Prostate gland (tissue), 2 donors: ENCODE data around the gene DNMT3L. TPM values are rescaled to one million over a fixed set of nuclear protein-coding genes. Genes with fewer than 3 reads are reported as not detected.

ENCODE experiments used
- DNase-seq: peaks from one replicate; pipeline ENCODE4 v3.0.0-alpha.2; 2019; ENCODE audit warnings: low spot score
- H3K27ac ChIP-seq, 2 donors: fragments of 200-600 bp; sonication (generic); 2 replicates each; pipeline ENCODE4 v1.5.1; 2017 to 2019
- H3K27me3 ChIP-seq: fragments of 200-600 bp; sonication (generic); replicated peaks from 2 replicates; pipeline ENCODE4 v1.5.1; 2019; ENCODE audit not compliant: insufficient read depth
- H3K36me3 ChIP-seq, 2 donors: fragments of 200-600 bp; sonication (generic); 1 replicate in 1 of 2; 2 replicates in 1 of 2; pipeline versions ENCODE4 v1.5.1 to v1.8.1; 2017 to 2019
- H3K4me1 ChIP-seq: fragments of 200-600 bp; sonication (generic); replicated peaks from 2 replicates; pipeline ENCODE4 v1.5.1; 2019
- H3K4me3 ChIP-seq, 2 donors: fragments of 200-600 bp; sonication (generic); 2 replicates each; pipeline ENCODE4 v1.5.1; 2017 to 2019
- H3K9me3 ChIP-seq: fragments of 200-600 bp; sonication (generic); 2 replicates; pipeline ENCODE4 v1.5.1; 2017
- CTCF ChIP-seq, 4 experiments: fragments of 200-600 bp in 2 of 4; fragments of 450-650 bp in 2 of 4; sonication (generic) in 2 of 4; IDR thresholded peaks; 1 replicate in 3 of 4; 2 replicates in 1 of 4; pipeline ENCODE4 v1.5.1; 2016 to 2019; ENCODE audit warnings: antibody characterized with exemption in 4 of 4, mild to moderate bottlenecking in 2 of 4, moderate library complexity in 2 of 4
- POLR2A ChIP-seq: fragments of 450-650 bp; IDR thresholded peaks from one replicate; pipeline ENCODE4 v1.6.1; 2016; ENCODE audit warnings: antibody characterized with exemption, mild to moderate bottlenecking
- POLR2AphosphoS5 ChIP-seq: sonication (generic); formaldehyde crosslinking; IDR thresholded peaks from one replicate; pipeline ENCODE4 v1.6.1; 2017; ENCODE audit warnings: antibody characterized with exemption
- WGBS: methylation state at CpG from one replicate; pipeline ENCODE4 v1.1.5; 2018; 5-methylcytosine and 5-hydroxymethylcytosine counted together
- intact Hi-C: fragments of 100-400 bp; cut with DNase I; formaldehyde crosslinking; loops from one replicate; pipeline ENCODE4 v1.14.2; 2022
- total RNA-seq, 2 donors: library from RNA; depleted of rRNA; stranded (reverse); fragments of >200 nt; gene quantifications; one replicate each; pipeline ENCODE4 v1.1.0, GENCODE V29; 2016

Gene DNMT3L
- total RNA-seq, 2 donors from 2014 or later, result not detected

DNA sequence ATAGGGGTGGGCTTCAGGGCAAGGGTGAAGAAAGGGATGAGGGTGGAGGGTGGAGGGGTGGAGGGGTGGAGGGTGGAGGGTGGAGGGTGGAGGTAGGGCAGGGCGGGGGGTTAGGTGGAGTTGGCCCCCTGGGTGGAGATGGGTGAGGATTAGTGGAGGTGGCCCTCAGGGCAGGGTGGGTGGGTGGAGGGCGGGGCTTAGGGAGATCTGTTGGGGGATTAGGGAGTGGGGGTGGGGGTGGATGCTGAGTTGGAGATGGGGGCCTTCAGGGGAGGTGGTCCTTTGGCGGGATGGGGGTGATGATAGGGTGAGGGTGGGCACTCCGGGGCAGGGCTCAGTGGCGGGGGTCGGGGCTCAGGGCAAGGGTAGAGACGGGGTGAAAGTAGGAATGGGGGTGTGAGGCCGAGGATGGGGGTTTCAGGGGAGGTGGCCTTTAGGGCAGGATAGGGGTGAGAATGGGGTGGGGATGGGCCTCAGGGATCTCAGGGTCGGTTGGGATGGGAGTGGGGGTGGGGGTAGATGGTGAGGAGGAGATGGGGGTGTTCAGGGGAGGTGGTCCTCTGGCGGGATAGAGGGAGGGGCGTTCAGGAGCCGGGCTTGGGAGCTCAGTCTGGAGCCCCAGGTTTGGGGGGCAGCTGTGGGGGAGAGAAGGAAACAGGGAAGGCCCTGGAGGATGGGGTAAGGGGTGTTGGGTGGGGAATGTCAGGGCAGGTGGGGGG lies 800 bp upstream of the DNMT3L start:
- intact Hi-C loops, result no loop called here
- WGBS, result 86% methylated on average over 12 of the region's 12 CpGs
- no peak for TF ChIP-seq CTCF (IDR thresholded peaks at IDR 0.05)
- TF ChIP-seq POLR2A, result no peak
- TF ChIP-seq POLR2AphosphoS5, result no peak

DNA sequence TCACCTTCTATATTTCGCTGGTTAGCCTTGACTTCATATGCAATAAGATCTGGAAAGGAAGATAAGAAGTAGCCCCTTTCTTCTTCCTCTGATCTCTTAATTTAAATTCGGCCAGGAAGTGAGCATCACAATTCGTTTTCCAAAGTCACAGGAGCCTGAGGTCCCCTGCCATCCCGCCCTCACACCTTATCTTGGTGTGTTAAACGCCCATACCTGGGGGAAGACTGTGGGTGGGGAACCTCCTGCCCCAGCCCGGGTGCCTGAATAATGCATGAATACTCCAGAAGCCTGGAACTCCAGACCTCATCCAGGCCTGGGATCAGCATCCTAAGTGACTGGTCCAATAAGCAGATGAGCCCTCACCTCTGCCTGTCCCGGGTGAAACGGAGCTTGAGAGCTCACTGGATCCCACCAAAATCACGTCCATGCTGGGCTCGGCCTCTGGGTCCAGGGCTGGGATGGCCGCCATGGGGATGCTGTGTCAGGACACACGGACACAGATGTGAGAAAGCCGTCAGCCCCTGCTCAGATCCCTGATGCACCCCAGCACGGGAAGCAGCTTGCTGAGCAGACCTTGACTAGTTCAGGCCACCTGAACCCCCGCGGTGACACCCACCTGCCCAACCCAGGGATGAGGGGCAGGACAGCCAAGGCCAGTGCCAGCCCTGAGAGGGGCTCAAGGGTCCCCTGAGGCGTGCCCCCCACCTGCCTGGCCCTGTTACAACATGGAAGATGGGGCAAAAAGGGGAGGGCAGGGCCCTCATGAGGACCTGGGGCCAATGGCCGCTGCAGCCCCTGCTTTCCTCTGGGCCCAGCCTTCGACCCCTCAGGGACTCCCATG lies 686 bp downstream of the DNMT3L start:
- TF ChIP-seq CTCF (IDR thresholded peaks at IDR 0.05) (no peak), POLR2AphosphoS5 (no peak), POLR2A (no peak)
- WGBS, result 81% methylated on average over 16 of the region's 19 CpGs
- no peak for DNase-seq
- Histone ChIP-seq H3K4me1 (no peaks in the 10 kb centered on the region), H3K36me3 (no peaks in the 10 kb centered on the region), H3K9me3 (no peaks in the 10 kb centered on the region), H3K27me3 (no peaks in the 10 kb centered on the region), H3K4me3 (no peak overlapping the region), H3K27ac (no peak overlapping the region)
- intact Hi-C loops, result no loop called here

More for the DNA sequence above, 800 bp upstream of the DNMT3L start:
- H3K4me3 ChIP-seq, result no peak overlapping the region
- no peak overlapping the region for H3K27ac ChIP-seq
- H3K36me3 ChIP-seq, result no peaks in the 10 kb centered on the region
- H3K9me3 ChIP-seq, result no peaks in the 10 kb centered on the region
- no peak for DNase-seq
- H3K27me3 ChIP-seq, result no peaks in the 10 kb centered on the region
- no peaks in the 10 kb centered on the region for H3K4me1 ChIP-seq

DNA sequence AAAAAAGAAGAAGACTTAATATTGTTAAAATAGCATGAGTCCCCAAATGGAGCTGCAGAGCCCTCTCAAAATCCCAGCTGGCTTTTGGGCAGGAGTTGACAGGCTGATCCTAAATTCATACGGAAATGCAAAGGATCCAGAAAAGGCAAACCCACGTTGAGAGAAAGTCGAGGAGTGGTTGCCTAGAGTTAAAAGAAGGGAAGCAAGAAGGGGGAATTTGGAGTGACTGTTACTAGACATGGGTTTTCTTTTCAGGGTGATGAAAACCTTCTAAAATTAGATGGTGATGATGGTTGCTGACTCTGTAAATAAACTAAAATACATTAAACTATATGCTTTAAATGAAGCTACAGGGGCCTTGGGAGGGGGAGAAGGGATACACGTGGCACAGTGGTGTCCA lies 1.6 kb downstream of the DNMT3L start:
- H3K4me3 ChIP-seq, result no peak overlapping the region
- no peak overlapping the region for H3K27ac ChIP-seq
- no peaks in the 10 kb centered on the region for H3K27me3 ChIP-seq
- H3K9me3 ChIP-seq, result no peaks in the 10 kb centered on the region
- TF ChIP-seq CTCF (IDR thresholded peaks at IDR 0.05) (no peak), POLR2AphosphoS5 (no peak), POLR2A (no peak)
- WGBS, result 77% methylated on average over 4 of the region's 4 CpGs
- H3K36me3 ChIP-seq, result no peaks in the 10 kb centered on the region
- no peak for DNase-seq
- no peaks in the 10 kb centered on the region for H3K4me1 ChIP-seq
- intact Hi-C loops, result no loop called here

DNA sequence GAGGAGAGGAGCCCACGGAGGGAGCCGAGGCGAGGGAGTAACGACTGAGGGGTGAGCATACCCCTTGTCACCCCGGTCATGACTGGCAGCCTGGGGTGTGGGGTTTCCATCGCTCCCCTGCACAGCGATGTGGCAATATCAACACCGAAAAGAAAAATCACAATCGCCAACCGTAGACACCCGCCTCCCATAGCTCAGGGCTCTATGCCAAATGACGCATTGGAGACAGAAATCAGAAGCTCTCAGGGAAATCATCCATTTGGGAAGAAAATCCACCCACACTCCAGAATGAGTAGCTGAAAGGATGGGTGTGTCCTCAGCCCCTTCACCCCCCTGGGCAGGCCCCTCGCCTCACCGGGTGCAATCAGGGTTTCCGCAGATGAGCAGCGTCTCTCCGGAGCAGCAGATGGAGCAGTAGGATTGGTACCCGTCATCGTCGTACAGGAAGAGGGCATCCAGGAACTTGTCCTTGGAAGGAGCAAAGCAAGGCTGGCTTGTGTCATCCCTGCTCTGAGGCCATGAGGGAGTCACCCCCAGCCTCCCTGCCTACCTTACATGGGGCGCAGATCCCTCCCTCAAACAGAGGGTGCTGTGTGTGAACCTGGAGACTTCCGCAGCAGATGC lies 2.5 kb downstream of the DNMT3L start:
- Histone ChIP-seq H3K4me3 (no peak overlapping the region), H3K36me3 (no peaks in the 10 kb centered on the region), H3K9me3 (no peaks in the 10 kb centered on the region), H3K27ac (no peak overlapping the region), H3K4me1 (no peaks in the 10 kb centered on the region), H3K27me3 (no peaks in the 10 kb centered on the region)
- TF ChIP-seq CTCF (IDR thresholded peaks at IDR 0.05) (no peak), POLR2A (no peak), POLR2AphosphoS5 (no peak)
- DNase-seq, result no peak
- intact Hi-C loops, result no loop called here
- WGBS, result 87% methylated on average over 22 of the region's 22 CpGs
